Measurements from ENCODE around the gene HSPA1L. TPM values are rescaled to one million over a fixed set of nuclear protein-coding genes. Genes with fewer than 3 reads are reported as not detected.

Gene HSPA1L
- total and polyA plus RNA-seq, 10 of the 15 experiments (the other 5 are each of a cell fraction or from before 2014, with no cell fraction given): 0.69 to 2.5 (median 1.5) TPM

GRCh38 chr6:31795616-31796298 is 19.3 kb downstream of the HSPA1L start, which contains the start of gene VARS1 (continued):
- TF ChIP-seq SRF (IDR thresholded peaks at IDR 0.05; ENCODE audit: low read depth in 2 of 2, low read length in 2 of 2) (peak in 1 of 2 experiments; percentile 30; a peak in 1 of 4 replicates), YY1 (IDR thresholded peaks at IDR 0.05; ENCODE audit: low read depth, low read length) (peak; percentile 58), POLR2A (IDR thresholded peaks at IDR 0.05; ENCODE audit: low read depth, low read length) (peak; percentile 76), BCLAF1 (IDR thresholded peaks at IDR 0.05) (peak; percentile 70; the same call in 1 of the 2 replicates), RCOR1 (conservative IDR thresholded peaks at IDR 0.05; ENCODE audit: low read depth, low read length) (no peak), MLLT1 (IDR thresholded peaks at IDR 0.05) (peak; percentile 56; the same call in 1 of the 2 replicates), NFYB (IDR thresholded peaks at IDR 0.05; ENCODE audit: insufficient read depth, low read depth, low read length) (no peak), IRF5 (IDR thresholded peaks at IDR 0.05; ENCODE audit: borderline replicate concordance) (peak; percentile 36; the same call in 1 of the 2 replicates), USF2 (IDR thresholded peaks at IDR 0.05; ENCODE audit: borderline replicate concordance, low read depth, low read length) (peak; percentile 29; the same call in 1 of the 2 replicates), NKRF (conservative IDR thresholded peaks at IDR 0.05) (peak; percentile 99), PKNOX1 (IDR thresholded peaks at IDR 0.05) (0 out of 2 replicates have a peak, but pooled peaks have one; percentile 22), MEF2A (IDR thresholded peaks at IDR 0.05; ENCODE audit: insufficient read depth, low read depth, low read length) (peak; percentile 49; the same call in 1 of the 2 replicates), TCF3 (IDR thresholded peaks at IDR 0.05; ENCODE audit: borderline replicate concordance, insufficient read depth, low read depth, low read length) (peak; percentile 33; the same call in 1 of the 2 replicates), SMAD5 (IDR thresholded peaks at IDR 0.05; ENCODE audit: low read depth) (0 out of 2 replicates have a peak, but pooled peaks have one; percentile 40), MEF2B (IDR thresholded peaks at IDR 0.05; ENCODE audit: partially characterized antibody, poor library complexity, severe bottlenecking) (no peak), BHLHE40 (IDR thresholded peaks at IDR 0.05; ENCODE audit: borderline replicate concordance in 1 of 2, low read depth in 2 of 2, low read length in 1 of 2) (peak in 1 of 2 experiments; percentile 61; a peak in 2 of 4 replicates), ZNF217 (IDR thresholded peaks at IDR 0.05) (peak; percentile 84), SMC3 (IDR thresholded peaks at IDR 0.05; ENCODE audit: borderline replicate concordance, low read length) (peak; percentile 55)

Measured in GM12878 (cell line).